DMS 273 (cell line): Measurements from ENCODE around the gene PLA2G4E.

ENCODE experiments used
- DNase-seq: peaks from one replicate; lab custom pipeline; 2025; ENCODE audit not compliant: unreplicated experiment; lab: John Stamatoyannopoulos, UW

Gene PLA2G4E

GRCh38 chr15:41979493-41980266 lies 41.2 kb downstream of the PLA2G4E start:
- DNase-seq: no peak

GRCh38 chr15:41978534-41978933 lies 42.3 kb downstream of the PLA2G4E start:
- DNase-seq: no peak

DNA sequence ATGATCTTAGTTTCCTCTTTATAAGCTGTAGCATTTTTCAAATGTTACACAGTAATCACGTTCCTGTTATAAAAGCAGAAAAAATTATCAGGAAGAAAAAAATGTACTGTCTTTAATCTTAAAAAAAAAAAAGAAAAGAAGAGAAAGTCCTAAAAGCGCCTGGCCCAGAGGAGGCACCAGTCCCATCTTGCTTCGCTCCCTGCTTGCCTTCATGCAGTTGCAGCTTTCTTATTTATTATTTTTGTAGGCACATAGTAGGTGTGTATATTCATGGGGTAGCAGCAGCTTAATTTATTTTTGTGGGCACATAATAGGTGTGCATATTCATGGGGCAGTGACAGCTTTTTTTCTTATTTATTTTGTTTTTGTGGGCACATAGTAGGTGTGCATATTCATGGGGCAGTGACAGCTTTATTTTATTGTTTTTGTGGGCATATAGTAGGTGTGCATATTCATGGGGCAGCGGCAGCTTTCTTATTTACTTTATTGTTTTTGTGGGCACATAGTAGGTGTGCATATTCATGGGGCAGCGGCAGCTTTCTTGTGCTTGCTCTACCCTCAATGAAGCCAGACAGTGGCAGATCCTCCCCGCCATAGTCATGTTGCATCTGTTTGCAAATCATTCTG lies 43.0 kb downstream of the PLA2G4E start:
- DNase-seq: no peak

GRCh38 chr15:41975669-41976068 lies 45.2 kb downstream of the PLA2G4E start:
- no peak for DNase-seq

DNA sequence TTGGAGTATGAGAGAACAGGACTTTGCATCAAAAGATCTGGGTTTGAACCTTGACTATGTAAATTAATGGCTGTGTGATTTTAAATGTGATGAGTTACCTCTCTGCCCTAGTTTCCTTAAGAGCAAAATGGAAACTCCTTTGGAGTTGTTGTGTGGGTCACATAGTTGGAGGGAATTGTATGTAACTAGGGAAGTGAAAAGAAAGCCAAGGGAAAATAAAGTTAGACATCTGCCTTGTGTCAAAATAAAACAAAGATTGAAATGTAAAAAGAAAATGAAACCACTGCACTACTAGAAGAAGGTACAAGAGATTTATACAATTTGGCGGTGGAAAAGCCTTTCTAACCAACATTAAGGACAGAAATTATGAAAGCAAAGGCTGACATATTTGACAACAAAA lies 46.8 kb downstream of the PLA2G4E start:
- no peak for DNase-seq

DNA sequence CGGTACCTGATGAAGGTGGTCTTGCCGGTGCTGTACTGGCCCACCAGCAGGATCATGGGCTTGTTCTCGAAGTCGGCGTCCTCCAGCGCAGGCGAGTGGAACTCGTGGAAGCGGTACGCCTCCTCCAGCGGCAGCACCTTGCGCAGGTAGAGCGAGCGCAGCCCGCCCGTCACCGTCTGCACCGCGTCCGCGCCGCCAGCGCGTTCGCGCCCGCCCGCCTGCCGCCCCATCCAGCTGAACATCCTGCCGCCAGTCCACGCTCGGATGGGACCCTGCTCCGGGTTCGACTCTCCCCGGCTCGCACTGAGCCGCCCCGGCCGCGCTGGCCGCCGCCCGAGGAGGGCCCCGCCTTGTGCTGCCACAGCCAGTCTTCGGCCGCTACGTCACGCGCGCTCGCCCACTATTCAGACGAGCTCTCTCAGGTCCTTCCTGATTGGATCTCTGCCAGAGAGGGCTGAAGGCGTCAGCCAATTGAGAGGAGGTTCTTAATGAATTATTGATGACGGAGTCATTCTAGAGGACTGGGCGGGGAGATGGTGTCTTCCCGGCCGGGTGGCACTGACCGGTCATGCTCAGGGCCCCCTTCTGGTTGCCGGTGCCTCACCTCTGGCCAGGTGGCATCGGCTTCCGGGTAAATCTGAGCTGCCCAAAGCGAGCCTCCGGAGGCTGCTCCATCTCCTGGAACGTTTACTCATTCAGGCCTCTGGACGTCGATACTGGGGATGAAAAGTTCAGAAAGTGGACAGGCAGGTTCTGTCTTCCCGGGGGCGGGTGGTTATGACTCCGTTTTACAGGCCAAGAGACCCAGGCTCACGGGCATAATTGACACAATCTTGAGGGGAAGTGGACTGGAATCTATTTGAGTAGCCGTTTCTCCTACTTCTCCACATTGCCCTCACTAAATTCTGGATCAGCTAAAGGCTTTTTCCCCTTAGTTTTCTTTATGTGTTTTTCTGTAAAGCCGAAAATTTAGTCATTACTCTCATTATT lies 48.3 kb downstream of the PLA2G4E start, which contains the start of gene EHD4:
Gene EHD4, minus strand, starts transcription at position 305 of the 990 bp plus-strand sequence. Its CDS starts 63 bp downstream, at position 242.
- peak; percentile 99 for DNase-seq

DNA sequence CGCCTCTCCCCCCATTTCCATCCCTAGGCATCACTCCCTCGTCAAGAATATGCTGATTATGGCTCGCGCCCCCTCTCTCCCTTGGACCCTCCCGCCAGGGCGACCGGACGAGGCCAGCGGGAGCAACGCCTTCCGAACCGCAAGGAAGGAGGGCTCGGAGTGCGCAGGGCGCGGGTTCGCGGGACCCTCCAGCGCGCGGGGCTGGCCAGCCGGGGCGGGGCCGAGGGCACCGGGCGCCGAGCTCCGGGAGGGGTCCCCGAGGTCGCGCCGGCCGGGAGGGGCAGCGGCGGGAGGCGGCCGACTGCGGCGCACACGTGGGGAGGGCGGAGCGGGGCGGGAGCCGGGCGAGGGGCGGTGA lies 49.0 kb downstream of the PLA2G4E start:
- peak; percentile 61 for DNase-seq

GRCh38 chr15:41971089-41971894 lies 49.5 kb downstream of the PLA2G4E start:
- peak; percentile 77 for DNase-seq

DNA sequence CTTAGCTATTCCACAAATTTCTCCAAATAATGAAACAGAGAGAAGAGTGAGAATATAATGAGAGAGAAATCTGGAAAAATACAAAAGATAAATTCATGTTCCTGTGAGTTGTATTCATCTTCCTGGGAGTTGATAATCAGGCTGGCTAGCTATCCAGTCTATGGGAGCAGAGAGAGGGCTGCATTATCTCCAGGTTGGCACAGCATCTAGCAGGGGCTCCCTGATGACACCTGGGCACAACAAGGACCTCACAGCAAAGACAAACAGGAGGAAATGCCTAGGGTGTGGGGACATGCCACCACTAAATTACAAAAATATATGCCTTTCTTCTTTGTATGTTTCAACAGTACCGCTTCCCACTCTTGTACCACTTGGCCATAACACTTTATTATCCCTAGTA lies 50.4 kb downstream of the PLA2G4E start:
- no peak for DNase-seq

DNA sequence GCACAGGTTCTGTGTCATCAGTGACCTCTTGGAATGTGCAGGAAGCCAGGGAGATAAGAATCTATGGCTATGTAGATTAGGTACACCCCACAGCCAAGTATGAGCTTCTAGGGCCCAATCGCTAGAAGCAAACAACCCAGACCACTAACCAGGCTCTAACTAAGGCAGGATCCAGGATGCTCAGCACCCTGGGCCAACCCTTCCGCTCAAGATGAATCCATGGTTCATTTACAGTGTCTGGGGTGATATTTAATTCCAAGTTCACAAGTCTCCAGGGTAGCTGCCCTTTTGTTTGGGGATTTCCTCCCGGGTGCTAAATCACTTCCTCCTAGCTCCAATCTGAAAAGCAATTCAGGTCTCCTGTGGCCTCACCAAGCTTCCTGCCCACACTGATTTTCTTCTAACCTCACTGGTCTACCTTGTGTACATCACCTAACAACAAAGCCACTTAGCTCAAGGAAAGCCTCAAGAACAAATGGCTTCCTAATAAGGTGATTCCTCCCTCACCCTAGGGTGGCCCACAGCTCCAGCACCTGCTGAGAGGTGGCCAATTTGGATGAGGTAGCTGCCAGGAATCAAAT lies 50.9 kb downstream of the PLA2G4E start:
- DNase-seq: no peak

DNA sequence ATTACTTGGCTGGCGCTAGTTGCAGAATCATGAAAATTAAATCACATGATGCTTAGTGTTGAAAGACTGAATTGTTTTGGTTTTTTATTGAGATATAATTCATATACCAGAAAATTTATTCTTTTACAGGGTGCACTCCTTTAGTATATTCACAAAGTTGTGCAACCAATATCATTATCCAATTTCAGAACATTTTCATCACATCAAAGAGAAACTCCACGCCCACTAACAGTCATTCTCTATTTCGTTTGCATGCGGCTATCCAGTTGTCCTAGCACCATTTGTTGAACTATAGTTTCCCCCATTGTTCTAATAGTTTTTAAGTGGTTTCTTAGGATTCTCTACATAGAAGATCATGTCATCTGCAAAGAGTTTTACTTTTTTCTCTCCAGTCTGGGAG lies 52.1 kb downstream of the PLA2G4E start:
- no peak for DNase-seq

- DNase-seq: no peak
Measured at GRCh38 chr15:41967506-41968206, 53.2 kb downstream of the PLA2G4E start.

DNA sequence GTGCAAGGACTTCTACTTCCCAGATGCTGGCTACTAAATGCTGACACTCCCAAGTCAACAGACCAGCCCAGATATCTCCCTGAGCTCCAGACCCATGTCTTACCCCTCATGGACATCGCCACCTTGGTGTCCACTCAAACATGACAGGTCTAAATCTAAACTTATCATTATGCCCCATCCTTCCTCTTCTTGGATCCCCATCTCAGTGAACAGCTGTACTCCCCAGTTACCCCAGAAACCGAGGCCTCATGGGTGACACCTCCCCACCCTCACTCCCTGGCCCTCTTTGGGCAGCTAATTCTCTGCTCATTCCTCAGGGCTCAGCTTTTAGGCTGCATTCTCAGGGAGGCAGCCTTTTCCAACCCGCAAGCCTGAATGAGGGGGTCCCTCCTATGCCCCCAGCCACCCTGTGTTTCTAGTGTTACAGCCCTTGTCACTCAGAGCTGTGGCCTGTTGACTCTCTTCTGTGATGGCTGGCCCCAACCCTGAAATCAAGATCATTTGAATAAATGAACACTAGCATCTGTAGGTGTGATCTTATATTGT lies 53.8 kb downstream of the PLA2G4E start:
- DNase-seq: no peak

DNA sequence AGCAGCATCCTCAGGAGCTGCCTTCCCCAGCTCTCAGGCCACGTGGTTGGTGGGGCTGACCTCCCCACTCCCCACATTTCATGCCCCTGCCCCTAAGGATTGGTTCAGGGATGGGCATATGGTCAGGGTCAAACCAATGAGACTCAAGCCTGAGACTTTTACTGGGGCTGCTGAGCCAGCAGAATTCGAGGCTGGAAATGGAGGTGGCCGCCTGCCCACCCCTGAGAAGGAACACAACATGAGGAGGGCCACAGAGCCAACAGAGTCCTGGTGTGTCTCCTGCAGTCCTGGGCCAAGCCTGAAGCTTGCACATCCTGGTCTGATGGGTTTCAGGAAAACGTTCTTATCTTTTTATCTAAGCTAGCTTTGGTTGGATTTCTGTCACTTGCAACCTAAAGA lies 54.4 kb downstream of the PLA2G4E start:
- no peak for DNase-seq

DNA sequence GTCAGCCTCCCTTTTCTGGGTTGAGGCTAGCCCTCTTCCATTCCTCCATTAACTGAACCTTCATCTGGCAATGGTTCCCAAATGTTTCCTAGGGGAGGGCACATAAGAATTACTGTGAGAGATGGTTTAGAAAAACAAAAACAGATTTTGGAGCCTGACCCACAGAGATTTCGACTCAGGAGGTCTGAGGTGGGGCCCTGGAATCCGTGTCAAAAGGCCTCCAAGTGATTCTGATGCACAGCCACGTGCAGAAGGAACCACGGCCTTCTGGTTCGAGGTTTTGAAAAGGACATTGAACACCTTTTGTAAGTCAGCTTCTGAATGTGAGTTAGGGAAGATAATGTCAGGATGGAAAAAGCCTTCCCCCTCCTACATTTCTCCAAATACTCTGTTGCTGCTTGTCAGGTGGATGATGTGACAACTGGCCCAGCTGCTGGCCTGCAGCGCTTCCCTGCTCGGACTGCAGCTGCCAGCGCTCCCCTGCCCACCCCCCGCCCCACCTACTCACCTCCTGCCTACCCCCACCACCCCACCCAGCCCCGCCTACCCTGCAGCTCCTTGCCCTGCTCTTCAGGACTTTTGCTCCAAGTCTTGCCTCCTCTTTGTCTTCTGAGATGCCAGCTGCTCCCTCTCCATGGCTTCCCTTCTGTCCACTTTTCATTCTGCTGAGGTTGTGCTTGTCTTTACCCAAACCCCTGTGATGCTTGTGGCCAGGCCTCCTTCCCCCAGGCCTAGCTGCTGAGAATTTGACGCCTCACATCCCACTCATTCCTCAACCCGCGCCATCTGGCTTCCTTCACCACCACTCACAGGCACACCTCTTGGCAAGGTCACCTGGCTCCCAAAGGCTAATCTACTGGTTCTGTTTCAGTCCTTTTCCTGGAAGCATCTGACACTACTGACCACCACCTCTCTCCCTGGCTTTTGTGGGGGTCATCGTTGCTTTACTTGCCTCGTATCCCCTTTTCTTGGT lies 55.1 kb downstream of the PLA2G4E start:
- DNase-seq: peak; percentile 9

DNA sequence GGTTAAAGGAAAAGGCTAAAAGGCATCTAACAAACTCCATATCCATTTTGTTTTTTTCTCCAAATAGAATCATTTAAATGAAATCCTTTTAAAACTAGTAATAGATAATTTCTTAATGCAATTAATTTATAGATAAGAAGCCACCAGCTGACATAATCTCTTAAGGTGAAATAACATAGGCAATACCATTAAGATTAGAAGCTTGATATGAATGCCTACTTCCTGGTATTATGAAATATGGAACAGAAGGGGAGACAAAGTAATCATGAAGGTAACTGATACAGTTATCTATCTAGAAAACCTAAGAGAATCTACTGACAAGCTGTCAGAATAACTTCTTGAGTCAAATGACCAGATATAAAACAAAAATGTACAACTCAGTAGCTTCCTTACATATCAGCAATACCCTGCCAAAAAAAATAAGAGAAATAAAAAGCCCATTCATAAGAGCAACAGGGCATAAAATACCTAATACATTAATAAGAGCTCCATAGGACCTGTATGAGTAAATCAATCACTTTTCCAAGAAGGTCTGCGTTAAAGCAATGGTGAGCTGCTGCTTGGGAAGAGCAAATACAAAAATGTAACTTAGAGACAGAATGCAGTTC lies 59.1 kb downstream of the PLA2G4E start:
- no peak for DNase-seq

- no peak for DNase-seq
Measured at GRCh38 chr15:41961001-41961518, 59.8 kb downstream of the PLA2G4E start.

DNA sequence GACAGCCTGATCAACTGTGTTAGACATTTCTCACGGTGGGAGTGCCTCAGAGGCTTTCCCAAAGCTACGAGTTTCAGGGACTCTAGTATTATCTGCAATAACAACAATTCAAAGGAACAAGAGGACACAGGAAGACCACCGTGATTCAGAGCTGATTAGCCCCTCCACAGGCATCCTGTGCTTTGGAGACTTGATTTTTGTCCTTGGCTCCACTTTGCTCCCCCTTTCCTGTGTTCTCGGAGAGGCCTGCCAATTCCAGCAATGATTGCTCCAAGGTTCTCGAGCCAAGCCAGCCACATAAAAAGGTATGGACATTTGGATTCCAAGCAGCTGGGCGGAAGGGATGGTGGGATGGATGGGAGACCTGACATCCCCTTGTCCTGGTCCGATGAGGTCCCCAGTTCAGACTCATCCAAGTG lies 62.8 kb downstream of the PLA2G4E start:
- DNase-seq: no peak
